Measurements from ENCODE around the gene ARHGAP22. TPM values are rescaled to one million over a fixed set of nuclear protein-coding genes. Genes with fewer than 3 reads are reported as not detected.

The ARHGAP22 gene
- total RNA-seq, 2 experiments from 2014 or later = 0.25 TPM; not detected in 1

- no peak overlapping the region for H3K27ac Mint-ChIP-seq
- no peaks in the 10 kb centered on the region for H3K36me3 Mint-ChIP-seq (ENCODE audit: low read depth)
- no peaks in the 10 kb centered on the region for H3K9me3 Mint-ChIP-seq
- ChIA-PET CTCF (no interaction called here), POLR2A (no interaction called here)
- peaks cover 19% of the 10 kb centered on the region for H3K27me3 Mint-ChIP-seq
- no peak for DNase-seq
- H3K4me1 Mint-ChIP-seq = no peaks in the 10 kb centered on the region
- H3K4me3 Mint-ChIP-seq = no peak overlapping the region
Observed at GRCh38 chr10:48476279-48476982, 128.4 kb downstream of the ARHGAP22 start.

- CTCF ChIA-PET = no interaction called here
- no peak overlapping the region for H3K27ac Mint-ChIP-seq
- H3K27me3 Mint-ChIP-seq = peaks cover 19% of the 10 kb centered on the region
- H3K9me3 Mint-ChIP-seq = no peaks in the 10 kb centered on the region
- no peaks in the 10 kb centered on the region for H3K4me1 Mint-ChIP-seq
- DNase-seq = no peak
- H3K4me3 Mint-ChIP-seq = no peak overlapping the region
- H3K36me3 Mint-ChIP-seq (ENCODE audit: low read depth) = no peaks in the 10 kb centered on the region
- POLR2A ChIA-PET = no interaction called here
Observed at GRCh38 chr10:48475943-48476278, 129.0 kb downstream of the ARHGAP22 start.

- DNase-seq = no peak
- H3K9me3 Mint-ChIP-seq = no peaks in the 10 kb centered on the region
- H3K4me3 Mint-ChIP-seq = no peak overlapping the region
Observed at GRCh38 chr10:48474765-48475365, 130.0 kb downstream of the ARHGAP22 start.

GRCh38 chr10:48473704-48474103, 131.2 kb downstream of the ARHGAP22 start:
- POLR2A ChIA-PET = no interaction called here
- Mint-ChIP-seq H3K36me3 (ENCODE audit: low read depth) (no peaks in the 10 kb centered on the region), H3K4me3 (no peak overlapping the region), H3K27me3 (peaks cover 18% of the 10 kb centered on the region), H3K27ac (no peak overlapping the region), H3K4me1 (no peaks in the 10 kb centered on the region), H3K9me3 (no peaks in the 10 kb centered on the region)
- no peak for DNase-seq
- CTCF ChIA-PET = no interaction called here

More at GRCh38 chr10:48474765-48475365, 130.0 kb downstream of the ARHGAP22 start:
- Mint-ChIP-seq H3K4me1 (no peaks in the 10 kb centered on the region), H3K36me3 (ENCODE audit: low read depth) (no peaks in the 10 kb centered on the region), H3K27ac (no peak overlapping the region), H3K27me3 (peaks cover 18% of the 10 kb centered on the region)
- CTCF ChIA-PET = no interaction called here
- POLR2A ChIA-PET = interaction anchor here (1.5 kb wide), 1 partner anchor 19 kb away, joined by 3 read pairs; no protein-coding TSS in a partner anchor

GRCh38 chr10:48472501-48473069, 132.3 kb downstream of the ARHGAP22 start:
- no peaks in the 10 kb centered on the region for H3K9me3 Mint-ChIP-seq
- CTCF ChIA-PET = no interaction called here
- H3K36me3 Mint-ChIP-seq (ENCODE audit: low read depth) = no peaks in the 10 kb centered on the region
- POLR2A ChIA-PET = no interaction called here
- H3K27me3 Mint-ChIP-seq = peaks cover 14% of the 10 kb centered on the region
- peaks cover 2% of the 10 kb centered on the region for H3K4me1 Mint-ChIP-seq
- no peak overlapping the region for H3K4me3 Mint-ChIP-seq
- no peak overlapping the region for H3K27ac Mint-ChIP-seq
- no peak for DNase-seq

GRCh38 chr10:48470893-48471805, 133.7 kb downstream of the ARHGAP22 start:
- H3K4me1 Mint-ChIP-seq = peaks cover 2% of the 10 kb centered on the region
- peaks cover 13% of the 10 kb centered on the region for H3K27me3 Mint-ChIP-seq
- ChIA-PET CTCF (no interaction called here), POLR2A (no interaction called here)
- no peaks in the 10 kb centered on the region for H3K9me3 Mint-ChIP-seq
- no peak for DNase-seq
- H3K27ac Mint-ChIP-seq = no peak overlapping the region
- no peak overlapping the region for H3K4me3 Mint-ChIP-seq
- no peaks in the 10 kb centered on the region for H3K36me3 Mint-ChIP-seq (ENCODE audit: low read depth)

- Mint-ChIP-seq H3K36me3 (ENCODE audit: low read depth) (no peaks in the 10 kb centered on the region), H3K27ac (no peak overlapping the region), H3K4me3 (no peak overlapping the region), H3K27me3 (peaks cover 6% of the 10 kb centered on the region), H3K4me1 (peaks cover 2% of the 10 kb centered on the region), H3K9me3 (no peaks in the 10 kb centered on the region)
- POLR2A ChIA-PET = no interaction called here
- DNase-seq = no peak
- CTCF ChIA-PET = interaction anchor here (1.3 kb wide), 1 partner anchor 186 kb away, joined by 3 read pairs; no protein-coding TSS in a partner anchor
Observed at GRCh38 chr10:48470115-48470892, 134.6 kb downstream of the ARHGAP22 start.

- no peaks in the 10 kb centered on the region for H3K27me3 Mint-ChIP-seq
- H3K4me3 Mint-ChIP-seq = no peak overlapping the region
- DNase-seq = no peak
- ChIA-PET CTCF (interaction anchor here (1.3 kb wide), 1 partner anchor 187 kb away, joined by 3 read pairs; no protein-coding TSS in a partner anchor), POLR2A (no interaction called here)
- no peak overlapping the region for H3K27ac Mint-ChIP-seq
- peaks cover 2% of the 10 kb centered on the region for H3K4me1 Mint-ChIP-seq
- H3K36me3 Mint-ChIP-seq (ENCODE audit: low read depth) = no peaks in the 10 kb centered on the region
- H3K9me3 Mint-ChIP-seq = no peaks in the 10 kb centered on the region
Observed at GRCh38 chr10:48469516-48470020, 135.3 kb downstream of the ARHGAP22 start.

GRCh38 chr10:48468866-48469511, 135.9 kb downstream of the ARHGAP22 start:
- ChIA-PET POLR2A (no interaction called here), CTCF (interaction anchor here (1.3 kb wide), 1 partner anchor 187 kb away, joined by 3 read pairs; no protein-coding TSS in a partner anchor)
- Mint-ChIP-seq H3K9me3 (no peaks in the 10 kb centered on the region), H3K27ac (no peak overlapping the region), H3K4me1 (peaks cover 2% of the 10 kb centered on the region), H3K4me3 (no peak overlapping the region), H3K27me3 (no peaks in the 10 kb centered on the region), H3K36me3 (ENCODE audit: low read depth) (no peaks in the 10 kb centered on the region)
- DNase-seq = no peak

- no peak overlapping the region for H3K4me3 Mint-ChIP-seq
- no peaks in the 10 kb centered on the region for H3K36me3 Mint-ChIP-seq (ENCODE audit: low read depth)
- H3K27me3 Mint-ChIP-seq = no peaks in the 10 kb centered on the region
- H3K4me1 Mint-ChIP-seq = peaks cover 2% of the 10 kb centered on the region
- no peak for DNase-seq
- POLR2A ChIA-PET = no interaction called here
- H3K9me3 Mint-ChIP-seq = no peaks in the 10 kb centered on the region
- H3K27ac Mint-ChIP-seq = no peak overlapping the region
- CTCF ChIA-PET = no interaction called here
Observed at GRCh38 chr10:48468130-48468790, 136.6 kb downstream of the ARHGAP22 start.

- no peak for DNase-seq
- H3K9me3 Mint-ChIP-seq = no peaks in the 10 kb centered on the region
- no peak overlapping the region for H3K27ac Mint-ChIP-seq
- ChIA-PET CTCF (interaction anchor here (0.6 kb wide), 1 partner anchor 348 kb away, joined by 3 read pairs; no protein-coding TSS in a partner anchor), POLR2A (no interaction called here)
- peaks cover 2% of the 10 kb centered on the region for H3K4me1 Mint-ChIP-seq
- H3K36me3 Mint-ChIP-seq (ENCODE audit: low read depth) = no peaks in the 10 kb centered on the region
- H3K4me3 Mint-ChIP-seq = no peak overlapping the region
- no peaks in the 10 kb centered on the region for H3K27me3 Mint-ChIP-seq
Observed at GRCh38 chr10:48467669-48468068, 137.2 kb downstream of the ARHGAP22 start.

Data from activated CD4-positive, alpha-beta memory T cell treated with anti-CD3 and anti-CD28 coated beads, Interleukin-2, amount 10 ng/mL, durations not matched to agents 7 days and 5 days (primary cell).